Measurements from ENCODE around the gene GOT2.

GRCh38 chr16:58716468-58716867 lies 17.6 kb downstream of the GOT2 start:
- TF ChIP-seq CTCF (IDR thresholded peaks at IDR 0.05; ENCODE audit: poor library complexity, severe bottlenecking) (no peak), EZH2 (IDR thresholded peaks at IDR 0.05; ENCODE audit: borderline replicate concordance, insufficient read depth, low read length, poor library complexity, severe bottlenecking) (no peak), EP300 (conservative IDR thresholded peaks at IDR 0.05; ENCODE audit: poor library complexity, severe bottlenecking) (no peak)
